ENCODE data around the gene GLTPD2. TPM values are rescaled to one million over a fixed set of nuclear protein-coding genes. Genes with fewer than 3 reads are reported as not detected.

The GLTPD2 gene
- total and polyA plus RNA-seq, 2 experiments from 2014 or later = 0.47 to 1.3 TPM

- Mint-ChIP-seq H3K36me3 (ENCODE audit: low read depth) (no peaks in the 10 kb centered on the region; the same call in 2 of the 3 replicates), H3K4me3 (peak within 1 kb of the TSS; percentile 88), H3K27ac (peak within 1 kb of the TSS; percentile 93), H3K4me1 (peaks cover 20% of the 10 kb centered on the region), H3K27me3 (ENCODE audit: insufficient read depth, low read depth, poor library complexity) (peaks cover 3% of the 10 kb centered on the region), H3K9me3 (no peaks in the 10 kb centered on the region; the same call in 2 of the 3 replicates)
- Histone ChIP-seq H3F3A (replicated peaks; ENCODE audit: low read depth) (peaks cover 8% of the 10 kb centered on the region), H3K27ac (ENCODE audit: low read depth) (peak within 1 kb of the TSS; percentile 94; the same call in 1 of the 2 replicates), H3K4me1 (ENCODE audit: insufficient read depth) (peaks cover 11% of the 10 kb centered on the region), H3K79me2 (replicated peaks; ENCODE audit: insufficient read depth) (peaks cover 46% of the 10 kb centered on the region), H3K27me3 (ENCODE audit: insufficient read depth) (no peaks in the 10 kb centered on the region), H3K4me3 (peak within 1 kb of the TSS; percentile 88), H3K36me3 (ENCODE audit: insufficient read depth) (no peaks in the 10 kb centered on the region), H3K9me2 (ENCODE audit: insufficient read depth) (no peaks in the 10 kb centered on the region), H3K4me2 (peak within 1 kb of the TSS; percentile 99), H2AFZ (peak within 1 kb of the TSS; percentile 98), H4K20me1 (replicated peaks; ENCODE audit: insufficient read depth) (peaks cover 9% of the 10 kb centered on the region)
- peak; percentile 87 for ATAC-seq
- peak; percentile 83 for DNase-seq (ENCODE audit: low spot score)
- no peak for TF ChIP-seq ZNF114 (CRISPR knock-in tag; IDR thresholded peaks at IDR 0.05)
- no peak for TF ChIP-seq CTCF (conservative IDR thresholded peaks at IDR 0.05; ENCODE audit: low read depth in 2 of 2)
- TF ChIP-seq ETS1 (IDR thresholded peaks at IDR 0.05) = no peak
- 0 out of 2 replicates have a peak, but pooled peaks have one; percentile 45 for TF ChIP-seq POLR2AphosphoS5 (IDR thresholded peaks at IDR 0.05; ENCODE audit: low read depth)
- TF ChIP-seq ZNF462 (CRISPR knock-in tag; IDR thresholded peaks at IDR 0.05) = no peak
- no peak for TF ChIP-seq EZH2 (IDR thresholded peaks at IDR 0.05; ENCODE audit: low read depth, unreplicated experiment)
- peak; percentile 4 for TF ChIP-seq REST (IDR thresholded peaks at IDR 0.05; ENCODE audit: unreplicated experiment)
- peak; percentile 80 for TF ChIP-seq CREB1 (CRISPR knock-in tag; IDR thresholded peaks at IDR 0.05; ENCODE audit: low read depth)
These were observed 44.6 kb downstream of the GLTPD2 start, which contains the start of gene MINK1 for GRCh38 chr17:4833178-4833940. Gene MINK1 (plus strand): TSS chr17:4833340. CDS start chr17:4833584, 244 bp downstream.

Measured in GM23338 (cell line).